Thyroid gland (tissue), 4 donors: Measurements from ENCODE around the gene RANBP2. TPM values are rescaled to one million over a fixed set of nuclear protein-coding genes. Genes with fewer than 3 reads are reported as not detected.
A peak's percentile ranks its signal among the peaks of the same experiment; 100 is the strongest.

ENCODE experiments used
- DNase-seq, 2 donors: peaks; one replicate each; pipeline ENCODE4 v3.0.0-alpha.2; 2019
- H3K27ac ChIP-seq, 3 donors: fragments of 200-600 bp; sonication (generic); 1 replicate in 2 of 3; 2 replicates in 1 of 3; pipeline ENCODE4 v1.5.1; 2016 to 2019; ENCODE audit warnings: mild to moderate bottlenecking in 1 of 3, moderate library complexity in 1 of 3
- H3K27me3 ChIP-seq: fragments of 200-600 bp; sonication (generic); one replicate; pipeline ENCODE4 v1.5.1; 2019
- H3K36me3 ChIP-seq, 2 donors: fragments of 200-600 bp; sonication (generic); one replicate each; pipeline ENCODE4 v1.5.1; 2016 to 2019
- H3K4me1 ChIP-seq, 2 donors: fragments of 200-600 bp; sonication (generic); one replicate each; pipeline ENCODE4 v1.5.1; 2017 to 2019
- H3K4me3 ChIP-seq, 3 donors: fragments of 200-600 bp; sonication (generic); replicated peaks in 1 of 3; 1 replicate in 2 of 3; 2 replicates in 1 of 3; pipeline ENCODE4 v1.5.1; 2016; ENCODE audit warnings: mild to moderate bottlenecking in 1 of 3
- H3K9me3 ChIP-seq: fragments of 200-600 bp; sonication (generic); one replicate; pipeline ENCODE4 v1.5.1; 2017
- POLR2A ChIP-seq, 2 donors: fragments of 450-650 bp; IDR thresholded peaks; one replicate each; pipeline ENCODE4 v1.6.1; 2017; ENCODE audit warnings: antibody characterized with exemption in 2 of 2, mild to moderate bottlenecking in 2 of 2, moderate library complexity in 1 of 2
- WGBS, 2 donors: methylation state at CpG; one replicate each; pipeline ENCODE4 v1.1.5; 2017; 5-methylcytosine and 5-hydroxymethylcytosine counted together
- intact Hi-C: fragments of 100-400 bp; cut with DNase I; formaldehyde crosslinking; loops from one replicate; pipeline ENCODE4 v1.15.1; 2023
- total RNA-seq, 4 donors: library from RNA; depleted of rRNA; stranded (reverse); fragments of >200 nt; gene quantifications; one replicate each; pipeline ENCODE4 v1.2.3, GENCODE V29; 2016
- TF ChIP-seq, protein P1 (sequence below), 6 experiments: fragments of 200-600 bp in 3 of 6; fragments of 450-650 bp in 3 of 6; sonication (generic) in 3 of 6; IDR thresholded peaks; one replicate each; pipeline ENCODE4 v1.5.1; 2016 to 2019; ENCODE audit warnings: antibody characterized with exemption in 6 of 6, mild to moderate bottlenecking in 2 of 6, inconsistent platforms in 1 of 6, moderate library complexity in 1 of 6

RANBP2 gene
- total RNA-seq, 4 donors from 2014 or later = 93.7 to 159 (median 107) TPM

DNA sequence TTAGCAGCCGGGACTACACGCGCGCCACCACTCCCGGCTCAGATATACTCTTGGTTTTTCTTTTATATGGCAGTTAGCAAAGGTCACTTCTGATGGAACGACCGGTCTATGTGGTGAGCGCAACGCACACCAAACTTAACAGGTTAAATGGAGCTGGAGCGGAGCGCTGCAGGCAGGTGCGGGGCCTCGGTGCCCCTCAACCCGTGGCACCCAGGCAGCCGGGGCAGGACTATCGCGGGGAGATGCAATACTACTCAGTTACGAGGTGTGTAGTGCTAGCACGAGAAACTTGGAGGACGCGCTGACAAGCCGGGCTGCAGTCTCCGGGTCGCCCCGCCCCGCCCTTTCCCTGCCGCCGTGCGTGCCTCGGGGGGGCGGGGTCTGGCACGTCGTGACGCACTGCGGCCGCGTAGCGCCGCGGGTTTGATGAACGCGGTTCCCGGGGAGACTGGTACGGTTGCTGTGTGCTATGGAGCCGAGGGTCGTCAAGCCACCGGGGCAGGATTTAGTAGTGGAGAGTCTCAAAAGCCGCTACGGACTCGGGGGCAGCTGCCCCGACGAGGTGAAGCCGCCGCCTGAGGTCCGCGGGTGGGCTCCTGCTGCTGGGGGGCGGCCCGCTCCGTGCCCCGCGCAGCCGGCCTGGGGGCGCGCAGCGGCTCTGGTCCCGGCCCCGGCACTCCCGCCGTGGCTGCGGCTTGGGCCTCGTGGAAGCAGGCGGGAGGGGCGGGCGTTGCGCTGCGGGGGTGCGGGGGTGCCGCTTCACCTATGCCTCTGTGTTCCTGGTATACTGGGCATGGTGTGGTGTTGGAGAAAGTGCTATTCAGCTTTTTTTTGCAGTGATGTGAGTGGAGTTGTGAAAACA is 67.3 kb downstream of the RANBP2 start, which contains the start of gene CCDC138:
TSS of gene CCDC138 (plus strand) at position 418 of the 862 bp plus-strand sequence. CDS start at position 470, 52 bp downstream.
- no peaks in the 10 kb centered on the region for H3K4me1 ChIP-seq
- H3K9me3 ChIP-seq = no peaks in the 10 kb centered on the region
- TF ChIP-seq POLR2A (IDR thresholded peaks at IDR 0.05) = peak in 1 of 2 donors; percentile 57
- TF ChIP-seq, protein P1, sequence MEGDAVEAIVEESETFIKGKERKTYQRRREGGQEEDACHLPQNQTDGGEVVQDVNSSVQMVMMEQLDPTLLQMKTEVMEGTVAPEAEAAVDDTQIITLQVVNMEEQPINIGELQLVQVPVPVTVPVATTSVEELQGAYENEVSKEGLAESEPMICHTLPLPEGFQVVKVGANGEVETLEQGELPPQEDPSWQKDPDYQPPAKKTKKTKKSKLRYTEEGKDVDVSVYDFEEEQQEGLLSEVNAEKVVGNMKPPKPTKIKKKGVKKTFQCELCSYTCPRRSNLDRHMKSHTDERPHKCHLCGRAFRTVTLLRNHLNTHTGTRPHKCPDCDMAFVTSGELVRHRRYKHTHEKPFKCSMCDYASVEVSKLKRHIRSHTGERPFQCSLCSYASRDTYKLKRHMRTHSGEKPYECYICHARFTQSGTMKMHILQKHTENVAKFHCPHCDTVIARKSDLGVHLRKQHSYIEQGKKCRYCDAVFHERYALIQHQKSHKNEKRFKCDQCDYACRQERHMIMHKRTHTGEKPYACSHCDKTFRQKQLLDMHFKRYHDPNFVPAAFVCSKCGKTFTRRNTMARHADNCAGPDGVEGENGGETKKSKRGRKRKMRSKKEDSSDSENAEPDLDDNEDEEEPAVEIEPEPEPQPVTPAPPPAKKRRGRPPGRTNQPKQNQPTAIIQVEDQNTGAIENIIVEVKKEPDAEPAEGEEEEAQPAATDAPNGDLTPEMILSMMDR (IDR thresholded peaks at IDR 0.05) = no peak
- 1% methylated on average over 22 to 57 of the region's 78 CpGs for WGBS, 2 donors
- intact Hi-C loops = no loop called here
- peak; percentile 87 to 90 for DNase-seq
- H3K27me3 ChIP-seq = no peaks in the 10 kb centered on the region
- peak within 1 kb of the TSS; percentile 71 to 92 (median 91) for H3K4me3 ChIP-seq
- H3K27ac ChIP-seq = peak within 1 kb of the TSS; percentile 18 to 65 (median 42)
- peaks cover 18 to 22% of the 10 kb centered on the region in 2 donors for H3K36me3 ChIP-seq

DNA sequence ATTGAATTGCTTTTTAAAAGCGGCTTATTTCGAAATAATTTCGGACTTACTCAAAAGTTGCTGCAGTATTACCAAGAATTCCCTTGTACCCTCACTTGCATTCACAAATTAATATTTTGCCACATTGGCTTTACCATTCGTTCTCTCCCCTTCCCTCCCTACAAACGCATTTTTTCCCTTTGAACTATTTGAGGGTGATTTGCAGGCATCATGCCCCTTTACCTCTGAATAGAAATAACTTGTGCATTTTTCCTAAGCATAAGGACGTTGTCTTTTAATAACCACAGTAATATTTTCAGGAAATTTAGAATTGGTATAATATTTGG is 67.9 kb downstream of the RANBP2 start:
- no peak for DNase-seq
- Histone ChIP-seq H3K9me3 (no peaks in the 10 kb centered on the region), H3K4me1 (no peaks in the 10 kb centered on the region), H3K27me3 (no peaks in the 10 kb centered on the region), H3K27ac (no peak overlapping the region), H3K36me3 (peaks cover 16 to 17% of the 10 kb centered on the region in 2 donors), H3K4me3 (peak overlapping the region; percentile 71 to 92 (median 91))
- intact Hi-C loops = no loop called here
- no peak for TF ChIP-seq POLR2A (IDR thresholded peaks at IDR 0.05)
- 2 to 4% methylated on average over 6 of the region's 6 CpGs for WGBS, 2 donors

DNA sequence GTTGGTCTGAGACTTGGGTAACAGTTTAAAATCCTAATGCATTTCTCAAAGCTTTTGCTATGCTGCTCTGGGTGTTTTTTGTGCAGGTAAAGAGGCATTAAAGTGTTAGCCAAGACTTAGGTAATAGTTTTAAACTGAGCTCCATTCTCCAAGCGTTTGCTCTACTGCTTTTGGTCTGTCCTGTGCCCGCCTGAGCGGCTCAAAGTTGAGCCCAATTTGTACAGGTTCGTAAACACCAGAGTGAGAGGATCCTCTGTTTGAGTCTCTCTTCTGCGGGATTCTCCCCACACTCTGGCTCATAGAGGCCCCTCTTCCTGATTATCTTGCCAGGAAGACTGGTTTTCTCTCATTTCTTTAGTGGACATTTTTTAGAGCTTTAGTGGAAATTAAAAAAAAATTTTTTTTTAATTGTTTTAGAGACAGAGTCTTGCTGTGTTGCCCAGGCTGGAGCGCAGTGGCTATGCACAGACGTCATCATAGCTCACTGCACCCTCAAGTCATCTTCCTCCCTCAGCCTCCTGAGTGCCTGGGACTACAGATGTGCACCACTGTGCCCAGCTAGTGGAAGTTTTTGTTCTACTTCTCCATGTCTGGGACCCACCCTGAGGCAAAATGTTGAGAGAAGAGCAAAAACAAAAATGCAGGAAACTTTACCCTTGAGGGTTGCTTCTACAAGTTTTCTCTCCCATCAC is 83.9 kb downstream of the RANBP2 start:
- Histone ChIP-seq H3K27me3 (no peaks in the 10 kb centered on the region), H3K36me3 (no peaks in the 10 kb centered on the region), H3K27ac (no peak overlapping the region), H3K9me3 (no peaks in the 10 kb centered on the region), H3K4me1 (no peaks in the 10 kb centered on the region), H3K4me3 (no peak overlapping the region)
- no peak for DNase-seq
- no peak for TF ChIP-seq POLR2A (IDR thresholded peaks at IDR 0.05)
- TF ChIP-seq, protein P1 (IDR thresholded peaks at IDR 0.05) = no peak
- intact Hi-C loops = no loop called here
- 92% methylated on average over 7 of the region's 7 CpGs for WGBS, 2 donors

DNA sequence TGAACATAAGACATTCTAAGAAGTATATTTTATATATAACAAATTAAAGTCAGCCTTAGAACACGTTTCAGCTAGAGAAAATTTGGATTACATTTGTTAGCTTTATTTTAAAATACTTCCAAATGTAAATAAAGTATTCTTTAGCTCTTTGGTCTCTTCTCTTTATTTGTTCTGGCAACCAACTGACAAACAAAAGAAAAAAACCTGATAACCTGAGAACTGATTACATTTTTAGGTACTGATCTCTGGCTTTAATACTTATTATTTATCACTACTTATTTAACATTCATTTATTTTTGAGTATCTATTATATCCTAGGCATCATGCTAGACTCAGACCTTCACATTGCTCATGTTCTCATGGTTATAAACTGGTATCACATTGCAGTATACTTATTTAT is 85.8 kb downstream of the RANBP2 start:
- WGBS, 2 donors = 93% methylated on average over 1 of the region's 1 CpG
- H3K4me1 ChIP-seq = no peaks in the 10 kb centered on the region
- DNase-seq = no peak
- intact Hi-C loops = no loop called here
- no peaks in the 10 kb centered on the region for H3K27me3 ChIP-seq
- no peaks in the 10 kb centered on the region for H3K36me3 ChIP-seq
- no peak for TF ChIP-seq POLR2A (IDR thresholded peaks at IDR 0.05)
- TF ChIP-seq, protein P1 (IDR thresholded peaks at IDR 0.05) = no peak
- no peak overlapping the region for H3K27ac ChIP-seq
- no peaks in the 10 kb centered on the region for H3K9me3 ChIP-seq
- H3K4me3 ChIP-seq = no peak overlapping the region

DNA sequence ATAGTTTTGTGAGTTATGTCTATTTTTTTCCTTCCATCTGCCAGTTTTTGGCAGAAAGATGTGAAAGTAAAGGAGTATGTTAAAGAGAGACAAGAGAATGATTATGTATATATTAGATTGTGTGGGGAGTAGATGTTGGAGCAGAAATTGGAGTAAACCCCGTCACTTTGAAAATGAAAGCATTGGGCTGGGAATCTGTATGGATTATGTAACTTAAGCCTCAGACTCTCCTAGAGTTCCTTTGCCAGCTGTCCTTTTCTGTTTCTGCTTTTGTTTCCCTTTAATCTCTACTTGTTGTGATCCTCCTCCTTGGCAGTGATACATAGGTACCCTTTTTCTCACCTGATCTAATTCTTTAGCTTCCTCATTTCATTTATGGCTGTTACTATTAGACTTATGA is 86.5 kb downstream of the RANBP2 start:
- WGBS, 2 donors = 83 to 89% methylated on average over 1 of the region's 1 CpG
- no peaks in the 10 kb centered on the region for H3K9me3 ChIP-seq
- no peaks in the 10 kb centered on the region for H3K27me3 ChIP-seq
- H3K27ac ChIP-seq = no peak overlapping the region
- DNase-seq = no peak
- no peaks in the 10 kb centered on the region for H3K4me1 ChIP-seq
- intact Hi-C loops = no loop called here
- no peak overlapping the region for H3K4me3 ChIP-seq
- H3K36me3 ChIP-seq = no peaks in the 10 kb centered on the region
- TF ChIP-seq, protein P1 (IDR thresholded peaks at IDR 0.05) = no peak
- no peak for TF ChIP-seq POLR2A (IDR thresholded peaks at IDR 0.05)
